Right atrium auricular region (tissue), 2 donors: Measurements from ENCODE around the gene PKDREJ. TPM values are rescaled to one million over a fixed set of nuclear protein-coding genes. Genes with fewer than 3 reads are reported as not detected.

Source experiments
- DNase-seq: peaks from one replicate; pipeline ENCODE4 v3.0.0-alpha.2; 2019; ENCODE audit warnings: low spot score
- H3K27ac ChIP-seq, 2 donors: fragments of 200-600 bp; sonication (generic); 1 replicate in 1 of 2; 2 replicates in 1 of 2; pipeline ENCODE4 v1.5.1; 2016 to 2019
- H3K27me3 ChIP-seq, 2 donors: fragments of 200-600 bp; sonication (generic); one replicate each; pipeline versions ENCODE4 v1.5.1 to v1.6.0; 2017 to 2019
- H3K36me3 ChIP-seq: fragments of 200-600 bp; sonication (generic); one replicate; pipeline ENCODE4 v1.5.1; 2016
- H3K4me1 ChIP-seq, 2 donors: fragments of 200-600 bp; sonication (generic); one replicate each; pipeline versions ENCODE4 v1.5.1 to v1.6.0; 2017 to 2019
- H3K4me3 ChIP-seq, 2 donors: fragments of 200-600 bp; sonication (generic); 1 replicate in 1 of 2; 2 replicates in 1 of 2; pipeline ENCODE4 v1.5.1; 2017 to 2019; ENCODE audit warnings: mild to moderate bottlenecking in 1 of 2, moderate library complexity in 1 of 2
- H3K9me3 ChIP-seq, 2 donors: fragments of 200-600 bp; sonication (generic); one replicate each; pipeline ENCODE4 v1.5.1; 2019
- total RNA-seq, 2 donors: library from RNA; depleted of rRNA; stranded (reverse); fragments of >200 nt; gene quantifications; one replicate each; pipeline ENCODE4 v1.1.0, GENCODE V29; 2016
- TF ChIP-seq, protein P1 (sequence below), 2 donors: fragments of 200-600 bp; sonication (generic); IDR thresholded peaks; one replicate each; pipeline ENCODE4 v1.5.1; 2019; ENCODE audit warnings: antibody characterized with exemption in 2 of 2

Gene PKDREJ
- total RNA-seq, 2 donors from 2014 or later: 0.04 to 0.07 TPM

DNA sequence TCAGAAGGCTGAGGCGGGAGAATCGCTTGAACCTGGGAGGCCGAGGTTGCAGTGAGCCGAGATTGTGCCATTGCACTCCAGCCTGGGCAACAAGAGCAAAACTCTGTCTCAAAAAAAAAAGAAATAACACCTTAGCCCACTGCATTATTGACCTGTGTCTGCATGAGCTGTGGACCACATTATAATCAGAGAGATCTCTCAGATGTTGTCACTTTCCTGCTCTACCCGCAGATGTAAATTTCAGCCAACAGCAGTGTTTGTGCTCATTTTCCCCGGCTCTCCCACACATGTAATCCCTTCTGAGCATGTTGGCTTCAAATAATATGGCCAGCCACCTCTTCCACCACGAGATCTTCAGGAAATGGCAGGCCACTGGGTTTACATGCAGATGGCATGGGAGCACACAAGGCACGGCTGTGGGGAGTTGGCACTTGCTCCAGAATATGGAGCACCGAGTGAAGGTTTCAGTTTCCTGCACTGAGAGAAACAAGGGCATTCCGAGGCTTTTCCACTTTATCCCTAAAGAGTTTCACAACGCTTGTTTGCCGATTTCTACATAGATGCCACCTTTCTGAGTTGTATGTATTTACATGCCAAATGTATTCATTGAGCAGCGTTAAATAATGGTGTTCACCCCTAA lies 32.8 kb downstream of the PKDREJ start:
- TF ChIP-seq, protein P1, sequence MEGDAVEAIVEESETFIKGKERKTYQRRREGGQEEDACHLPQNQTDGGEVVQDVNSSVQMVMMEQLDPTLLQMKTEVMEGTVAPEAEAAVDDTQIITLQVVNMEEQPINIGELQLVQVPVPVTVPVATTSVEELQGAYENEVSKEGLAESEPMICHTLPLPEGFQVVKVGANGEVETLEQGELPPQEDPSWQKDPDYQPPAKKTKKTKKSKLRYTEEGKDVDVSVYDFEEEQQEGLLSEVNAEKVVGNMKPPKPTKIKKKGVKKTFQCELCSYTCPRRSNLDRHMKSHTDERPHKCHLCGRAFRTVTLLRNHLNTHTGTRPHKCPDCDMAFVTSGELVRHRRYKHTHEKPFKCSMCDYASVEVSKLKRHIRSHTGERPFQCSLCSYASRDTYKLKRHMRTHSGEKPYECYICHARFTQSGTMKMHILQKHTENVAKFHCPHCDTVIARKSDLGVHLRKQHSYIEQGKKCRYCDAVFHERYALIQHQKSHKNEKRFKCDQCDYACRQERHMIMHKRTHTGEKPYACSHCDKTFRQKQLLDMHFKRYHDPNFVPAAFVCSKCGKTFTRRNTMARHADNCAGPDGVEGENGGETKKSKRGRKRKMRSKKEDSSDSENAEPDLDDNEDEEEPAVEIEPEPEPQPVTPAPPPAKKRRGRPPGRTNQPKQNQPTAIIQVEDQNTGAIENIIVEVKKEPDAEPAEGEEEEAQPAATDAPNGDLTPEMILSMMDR (IDR thresholded peaks at IDR 0.05): no peak
- Histone ChIP-seq H3K27me3 (no peaks in the 10 kb centered on the region), H3K4me3 (no peak overlapping the region), H3K4me1 (peaks cover 0 to 9% of the 10 kb centered on the region in 2 donors), H3K36me3 (no peaks in the 10 kb centered on the region), H3K9me3 (no peaks in the 10 kb centered on the region), H3K27ac (no peak overlapping the region)
- DNase-seq: no peak

DNA sequence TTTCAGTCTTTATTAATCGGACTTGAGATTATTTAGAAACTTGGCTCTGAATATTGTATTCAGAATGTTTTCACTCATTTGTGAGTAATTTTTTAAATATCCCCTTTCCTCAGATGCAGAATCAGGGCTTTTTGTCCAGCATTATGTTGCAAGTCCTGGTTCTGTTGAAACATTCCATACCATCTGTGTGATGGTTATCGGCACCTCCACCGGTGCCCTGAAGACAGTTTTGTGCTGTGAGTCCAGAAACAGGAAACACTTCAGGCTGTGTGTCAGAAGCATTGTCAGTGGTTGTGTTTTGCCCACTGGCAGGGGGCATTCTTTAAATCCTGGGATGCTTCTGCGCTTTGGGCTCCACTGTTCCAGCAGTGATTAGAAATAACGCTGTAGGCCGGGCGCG lies 33.4 kb downstream of the PKDREJ start:
- no peaks in the 10 kb centered on the region for H3K27me3 ChIP-seq
- TF ChIP-seq, protein P1 (IDR thresholded peaks at IDR 0.05): no peak
- no peak for DNase-seq
- peaks cover 0 to 9% of the 10 kb centered on the region in 2 donors for H3K4me1 ChIP-seq
- no peaks in the 10 kb centered on the region for H3K36me3 ChIP-seq
- H3K4me3 ChIP-seq: no peak overlapping the region
- H3K9me3 ChIP-seq: no peaks in the 10 kb centered on the region
- no peak overlapping the region for H3K27ac ChIP-seq

DNA sequence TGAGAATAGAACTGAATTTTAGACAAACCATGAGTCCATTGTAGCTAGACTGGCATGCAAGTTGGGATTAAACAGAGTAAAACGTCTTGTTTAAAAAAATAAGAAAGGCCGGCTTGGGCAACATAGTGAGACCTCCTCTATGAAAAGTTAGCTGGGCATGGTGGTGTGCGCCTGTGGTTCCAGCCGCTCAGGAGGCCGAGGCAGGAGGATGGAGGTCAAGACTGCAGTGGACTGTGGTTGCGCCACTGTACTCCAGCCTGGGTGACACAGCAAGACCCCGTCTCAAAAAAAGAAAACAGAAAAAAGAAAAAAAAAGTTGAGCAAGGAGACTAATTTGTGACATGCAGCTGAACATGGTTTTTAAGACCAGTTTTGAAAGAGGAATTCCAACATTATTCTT lies 36.6 kb downstream of the PKDREJ start:
- Histone ChIP-seq H3K4me1 (no peaks in the 10 kb centered on the region), H3K36me3 (peaks cover 10% of the 10 kb centered on the region), H3K4me3 (no peak overlapping the region), H3K27me3 (no peaks in the 10 kb centered on the region), H3K9me3 (no peaks in the 10 kb centered on the region), H3K27ac (no peak overlapping the region)
- TF ChIP-seq, protein P1 (IDR thresholded peaks at IDR 0.05): no peak
- no peak for DNase-seq

DNA sequence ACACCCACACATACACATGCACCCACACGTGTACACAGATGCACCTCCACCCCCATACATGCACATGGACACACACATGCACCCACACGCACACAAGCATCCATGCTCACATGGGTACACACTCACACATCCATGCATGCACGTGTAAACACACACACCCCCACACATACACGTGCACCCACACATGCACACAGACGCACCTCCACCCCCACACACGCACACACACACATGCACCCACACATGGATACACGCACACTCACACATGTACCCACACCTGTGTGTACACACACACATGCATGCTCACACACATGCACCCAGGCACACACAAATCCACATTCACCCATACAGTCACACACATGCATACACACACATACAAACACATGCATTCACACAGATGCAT lies 37.5 kb downstream of the PKDREJ start:
- Histone ChIP-seq H3K4me3 (no peak overlapping the region), H3K36me3 (peaks cover 19% of the 10 kb centered on the region), H3K27me3 (no peaks in the 10 kb centered on the region), H3K4me1 (no peaks in the 10 kb centered on the region), H3K27ac (no peak overlapping the region), H3K9me3 (no peaks in the 10 kb centered on the region)
- TF ChIP-seq, protein P1 (IDR thresholded peaks at IDR 0.05): no peak
- DNase-seq: no peak

DNA sequence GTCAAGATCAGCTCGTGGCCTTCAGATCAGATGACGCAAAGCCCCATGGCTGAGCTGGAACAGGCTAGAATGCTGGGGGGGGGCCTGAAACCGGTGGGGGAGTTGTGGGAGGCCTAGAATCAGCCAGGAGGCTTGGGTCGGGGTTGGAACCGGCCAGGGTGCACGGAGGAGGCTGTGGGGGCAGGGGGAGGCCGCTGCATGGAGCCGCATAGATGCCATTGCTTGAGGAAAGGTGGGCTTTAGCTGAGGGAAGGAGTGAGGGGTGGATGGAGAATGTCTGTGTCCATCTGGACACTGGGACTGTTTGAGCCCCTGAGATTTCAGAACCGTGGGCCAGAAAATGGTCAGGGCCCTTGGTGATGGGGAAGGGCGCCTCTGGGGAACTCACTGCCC lies 38.2 kb downstream of the PKDREJ start:
- Histone ChIP-seq H3K4me1 (no peaks in the 10 kb centered on the region), H3K9me3 (no peaks in the 10 kb centered on the region), H3K27me3 (no peaks in the 10 kb centered on the region), H3K27ac (no peak overlapping the region), H3K36me3 (peaks cover 27% of the 10 kb centered on the region), H3K4me3 (no peak overlapping the region)
- TF ChIP-seq, protein P1 (IDR thresholded peaks at IDR 0.05): no peak
- DNase-seq: no peak
